Endothelial cell of umbilical vein (primary cell): Measurements from ENCODE around the gene SRP19. TPM values are rescaled to one million over a fixed set of nuclear protein-coding genes. Genes with fewer than 3 reads are reported as not detected.

Source experiments
- BruUV-seq: library from RNA; stranded (reverse); fragments of 400-500 nt; replicated peaks from 2 replicates; lab custom pipeline; 2021; lab: Mats Ljungman, UMichigan
- CTCF ChIA-PET: fragments of 300-600, 350-600 bp; sonication (Branson Sonifier 250); formaldehyde crosslinking; loops from one replicate; lab custom pipeline; 2021; ENCODE audit warnings: antibody characterized with exemption, inconsistent platforms; lab: Charles Lee
- POLR2A ChIA-PET: fragments of 300-600, 350-600 bp; sonication (Branson Sonifier 250); formaldehyde crosslinking; loops from one replicate; lab custom pipeline; 2021; ENCODE audit warnings: antibody characterized with exemption, inconsistent platforms; lab: Charles Lee
- DNase-seq: peaks from one replicate; pipeline ENCODE4 v3.0.0-alpha.2; 2011; ENCODE audit warnings: low read depth, low spot score
- FAIRE-seq: peaks from 2 replicates; lab custom pipeline; 2011; peaks lifted over from hg19 to GRCh38; lab: Jason Lieb, UNC
- H2AFZ ChIP-seq: 2 replicates; pipeline ENCODE4 v1.6.0; 2012; ENCODE audit warnings: low read depth, low read length, control low read depth, inconsistent platforms
- H3K27ac ChIP-seq: 2 replicates; pipeline ENCODE4 v1.5.1; 2011; ENCODE audit warnings: low read depth, mild to moderate bottlenecking, control low read depth, low read length, moderate library complexity; ENCODE audit not compliant: insufficient read depth
- H3K27me3 ChIP-seq, 2 experiments: 2 replicates each; pipeline versions ENCODE4 v1.6.0 to v1.6.1; 2011; ENCODE audit warnings: low read length in 2 of 2, mixed read lengths in 1 of 2; ENCODE audit not compliant: control insufficient read depth in 2 of 2, insufficient read depth in 2 of 2
- H3K36me3 ChIP-seq, 2 experiments: 2 replicates in 1 of 2; 3 replicates in 1 of 2; pipeline ENCODE4 v1.5.1; 2011; ENCODE audit warnings: low read length in 2 of 2, mild to moderate bottlenecking in 1 of 2, moderate library complexity in 1 of 2; ENCODE audit not compliant: control insufficient read depth in 2 of 2, insufficient read depth in 2 of 2; ENCODE audit errors: extremely low read depth in 1 of 2
- H3K4me1 ChIP-seq: 3 replicates; pipeline ENCODE4 v1.5.1; 2011; ENCODE audit warnings: mild to moderate bottlenecking, low read length; ENCODE audit not compliant: control insufficient read depth, insufficient read depth; ENCODE audit errors: extremely low read depth
- H3K4me2 ChIP-seq: 2 replicates; pipeline ENCODE4 v1.6.1; 2011; ENCODE audit warnings: low read length, control low read depth, mixed read lengths; ENCODE audit not compliant: insufficient read depth
- H3K4me3 ChIP-seq, 3 experiments: fragments of 200-600 bp in 1 of 3; sonication (generic), shearing (Covaris generic) in 1 of 3; replicated peaks in 1 of 3; 2 replicates each; pipeline ENCODE4 v1.5.1; 2011 to 2016; ENCODE audit warnings: control low read depth in 3 of 3, low read length in 3 of 3, mild to moderate bottlenecking in 2 of 3, inconsistent platforms in 1 of 3, low read depth in 1 of 3, moderate library complexity in 1 of 3; ENCODE audit not compliant: insufficient read depth in 1 of 3
- H3K79me2 ChIP-seq: 2 replicates; pipeline ENCODE4 v1.6.0; 2012; ENCODE audit warnings: low read length, inconsistent platforms; ENCODE audit not compliant: control insufficient read depth, insufficient read depth
- H3K9ac ChIP-seq: replicated peaks from 2 replicates; pipeline ENCODE3; 2011; ENCODE audit warnings: low read length, control low read depth; ENCODE audit not compliant: insufficient read depth; ENCODE audit errors: extremely low read depth
- H3K9me1 ChIP-seq: replicated peaks from 3 replicates; pipeline ENCODE4 v1.6.0; 2011; ENCODE audit warnings: mild to moderate bottlenecking, low read length; ENCODE audit not compliant: control insufficient read depth, insufficient read depth; ENCODE audit errors: extremely low read depth
- H3K9me3 ChIP-seq: replicated peaks from 2 replicates; pipeline ENCODE4 v1.5.1; 2012; ENCODE audit warnings: low read length, inconsistent platforms; ENCODE audit not compliant: control insufficient read depth, insufficient read depth
- H4K20me1 ChIP-seq: replicated peaks from 2 replicates; pipeline ENCODE3; 2011; ENCODE audit warnings: mild to moderate bottlenecking, low read length; ENCODE audit not compliant: control insufficient read depth, insufficient read depth; ENCODE audit errors: extremely low read depth
- FOS ChIP-seq: IDR thresholded peaks from 2 replicates; pipeline ENCODE4 v1.6.1; 2011; ENCODE audit warnings: mild to moderate bottlenecking, low read length, moderate library complexity, borderline replicate concordance; ENCODE audit not compliant: insufficient read depth
- GATA2 ChIP-seq: IDR thresholded peaks from 2 replicates; pipeline ENCODE4 v1.7.0; 2011; ENCODE audit warnings: low read depth, mild to moderate bottlenecking, moderate library complexity, mixed read lengths, low read length; ENCODE audit not compliant: insufficient read length, insufficient read depth
- JUN ChIP-seq: IDR thresholded peaks from 2 replicates; pipeline ENCODE4 v1.6.1; 2011; ENCODE audit warnings: borderline replicate concordance, low read depth; ENCODE audit not compliant: insufficient read length, insufficient read depth
- MYC ChIP-seq: IDR thresholded peaks from one replicate; pipeline ENCODE4 v1.6.1; 2011; ENCODE audit warnings: mild to moderate bottlenecking, low read depth, low read length
- POLR2A ChIP-seq: IDR thresholded peaks from 2 replicates; pipeline ENCODE4 v1.6.1; 2012; ENCODE audit warnings: low read depth, mild to moderate bottlenecking, control low read depth, low read length
- POLR2AphosphoS5 ChIP-seq: IDR thresholded peaks from 2 replicates; pipeline ENCODE4 v1.6.1; 2012; ENCODE audit warnings: low read depth, mild to moderate bottlenecking, control low read depth, low read length, moderate library complexity; ENCODE audit not compliant: insufficient read depth
- dilution Hi-C: fragments of 300-500 bp; cut with MboI; formaldehyde crosslinking; loops from one replicate; pipeline ENCODE4 v1.15.0; 2019; ENCODE audit warnings: low sequenced_read_pairs; ENCODE audit not compliant: extremely low pct_ligation_motif_present
- intact Hi-C: fragments of 100-400 bp; cut with micrococcal nuclease; formaldehyde crosslinking; loops from one replicate; pipeline ENCODE4 v1.10.0; 2022
- polyA plus RNA-seq, 4 experiments: library from polyadenylated mRNA; depleted of rRNA in 3 of 4; stranded (reverse) in 3 of 4; unstranded in 1 of 4; fragments of >200 nt; gene quantifications; 2 replicates each; pipeline versions ENCODE4 v1.2.1 to v1.2.3, GENCODE V29; 2011 to 2012; ENCODE audit warnings: missing spikeins in 1 of 4
- total RNA-seq: library from RNA; stranded (reverse); gene quantifications from 2 replicates; pipeline ENCODE4 v1.2.3, GENCODE V29; 2021
- TF ChIP-seq, protein P1 (sequence below), 2 donors: IDR thresholded peaks; 1 replicate in 1 of 2; 2 replicates in 1 of 2; pipeline ENCODE4 v1.5.1; 2011; ENCODE audit warnings: low read length in 2 of 2, mild to moderate bottlenecking in 2 of 2, moderate library complexity in 2 of 2, control low read depth in 1 of 2, inconsistent platforms in 1 of 2, low read depth in 1 of 2; ENCODE audit not compliant: insufficient read depth in 1 of 2; ENCODE audit errors: extremely low read depth in 1 of 2
- TF ChIP-seq, protein P2 (sequence below): IDR thresholded peaks from 2 replicates; pipeline ENCODE4 v1.6.1; 2011; ENCODE audit not compliant: insufficient read depth, insufficient read length

SRP19 gene
- total and polyA plus RNA-seq, 2 donors (not counting 3 experiments of a cell fraction or from before 2014, with no cell fraction given): 28.6 to 69.4 TPM

DNA sequence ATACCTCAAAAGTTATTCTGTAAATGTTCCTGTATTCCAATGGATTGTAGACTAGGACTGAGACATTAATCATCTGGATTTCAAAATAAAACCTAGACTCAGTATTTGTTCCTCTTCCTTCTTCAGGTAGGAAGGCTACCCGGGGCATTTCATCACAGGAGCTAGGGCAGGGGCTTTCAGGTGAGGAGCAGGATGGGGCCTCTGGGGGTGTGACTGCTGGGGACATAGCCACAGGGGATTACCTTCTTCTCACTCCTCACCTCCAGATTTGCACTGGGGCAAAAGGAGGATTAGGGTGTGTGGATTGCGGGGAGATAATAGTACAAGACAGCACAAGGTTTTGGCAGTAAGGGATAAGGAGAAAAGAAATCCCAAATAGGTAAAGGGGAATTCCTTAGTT lies 37.9 kb upstream of the SRP19 start:
- dilution Hi-C loops: no loop called here
- H4K20me1 ChIP-seq: no peaks in the 10 kb centered on the region
- H3K4me3 ChIP-seq: no peak overlapping the region
- no peaks in the 10 kb centered on the region for H3K4me1 ChIP-seq
- no peak overlapping the region for H3K9ac ChIP-seq
- no peak overlapping the region for H3K4me2 ChIP-seq
- no peaks in the 10 kb centered on the region for H3K9me3 ChIP-seq
- CTCF ChIA-PET: no interaction called here
- H3K27ac ChIP-seq: no peak overlapping the region
- H3K79me2 ChIP-seq: no peaks in the 10 kb centered on the region
- H2AFZ ChIP-seq: no peak overlapping the region
- BruUV-seq: no TSS peak
- DNase-seq: no peak
- peaks cover 10 to 16% of the 10 kb centered on the region in 2 experiments for H3K36me3 ChIP-seq
- intact Hi-C loops: no loop called here
- no peak for FAIRE-seq
- H3K27me3 ChIP-seq: no peaks in the 10 kb centered on the region
- TF ChIP-seq MYC (no peak), JUN (no peak), GATA2 (no peak), POLR2A (no peak)
- TF ChIP-seq, protein P1, sequence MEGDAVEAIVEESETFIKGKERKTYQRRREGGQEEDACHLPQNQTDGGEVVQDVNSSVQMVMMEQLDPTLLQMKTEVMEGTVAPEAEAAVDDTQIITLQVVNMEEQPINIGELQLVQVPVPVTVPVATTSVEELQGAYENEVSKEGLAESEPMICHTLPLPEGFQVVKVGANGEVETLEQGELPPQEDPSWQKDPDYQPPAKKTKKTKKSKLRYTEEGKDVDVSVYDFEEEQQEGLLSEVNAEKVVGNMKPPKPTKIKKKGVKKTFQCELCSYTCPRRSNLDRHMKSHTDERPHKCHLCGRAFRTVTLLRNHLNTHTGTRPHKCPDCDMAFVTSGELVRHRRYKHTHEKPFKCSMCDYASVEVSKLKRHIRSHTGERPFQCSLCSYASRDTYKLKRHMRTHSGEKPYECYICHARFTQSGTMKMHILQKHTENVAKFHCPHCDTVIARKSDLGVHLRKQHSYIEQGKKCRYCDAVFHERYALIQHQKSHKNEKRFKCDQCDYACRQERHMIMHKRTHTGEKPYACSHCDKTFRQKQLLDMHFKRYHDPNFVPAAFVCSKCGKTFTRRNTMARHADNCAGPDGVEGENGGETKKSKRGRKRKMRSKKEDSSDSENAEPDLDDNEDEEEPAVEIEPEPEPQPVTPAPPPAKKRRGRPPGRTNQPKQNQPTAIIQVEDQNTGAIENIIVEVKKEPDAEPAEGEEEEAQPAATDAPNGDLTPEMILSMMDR (IDR thresholded peaks at IDR 0.05; ENCODE audit: extremely low read depth in 1 of 2, insufficient read depth in 1 of 2, low read depth in 1 of 2, low read length in 2 of 2): no peak
- TF ChIP-seq, protein P2, sequence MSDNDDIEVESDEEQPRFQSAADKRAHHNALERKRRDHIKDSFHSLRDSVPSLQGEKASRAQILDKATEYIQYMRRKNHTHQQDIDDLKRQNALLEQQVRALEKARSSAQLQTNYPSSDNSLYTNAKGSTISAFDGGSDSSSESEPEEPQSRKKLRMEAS: no peak
- H3K9me1 ChIP-seq: peaks cover 2% of the 10 kb centered on the region
- POLR2A ChIA-PET: no interaction called here

DNA sequence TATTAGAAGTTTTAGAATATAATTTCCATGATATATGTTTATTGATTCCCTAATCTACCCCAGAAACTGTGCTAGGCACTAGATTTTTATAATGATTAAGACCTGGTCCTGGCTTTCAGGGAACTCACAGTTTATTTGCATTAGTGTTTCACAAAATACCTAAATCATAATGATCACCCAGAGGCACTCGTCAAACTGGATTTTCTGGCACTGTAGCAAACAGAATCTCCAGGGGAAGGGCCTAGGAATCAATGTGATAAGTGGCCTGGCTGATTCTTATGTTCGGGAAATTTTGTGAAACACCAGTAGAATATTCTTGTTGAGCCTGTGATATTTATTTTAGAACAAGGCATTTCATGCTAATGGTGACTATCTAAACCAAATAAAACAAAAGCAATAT lies 37.4 kb upstream of the SRP19 start:
- ChIA-PET POLR2A (no interaction called here), CTCF (no interaction called here)
- no peaks in the 10 kb centered on the region for H3K4me1 ChIP-seq
- no peak for DNase-seq
- FAIRE-seq: no peak
- H2AFZ ChIP-seq: no peak overlapping the region
- intact Hi-C loops: no loop called here
- H3K27ac ChIP-seq: no peak overlapping the region
- H3K4me2 ChIP-seq: no peak overlapping the region
- no peak overlapping the region for H3K4me3 ChIP-seq
- no TSS peak for BruUV-seq
- H3K9me1 ChIP-seq: peaks cover 2% of the 10 kb centered on the region
- no peaks in the 10 kb centered on the region for H4K20me1 ChIP-seq
- dilution Hi-C loops: no loop called here
- H3K79me2 ChIP-seq: no peaks in the 10 kb centered on the region
- H3K9ac ChIP-seq: no peak overlapping the region
- peaks cover 10 to 17% of the 10 kb centered on the region in 2 experiments for H3K36me3 ChIP-seq
- no peaks in the 10 kb centered on the region for H3K9me3 ChIP-seq
- TF ChIP-seq FOS: no peak
- TF ChIP-seq, protein P2: no peak
- TF ChIP-seq GATA2: no peak
- TF ChIP-seq, protein P1 (IDR thresholded peaks at IDR 0.05; ENCODE audit: extremely low read depth in 1 of 2, insufficient read depth in 1 of 2, low read depth in 1 of 2, low read length in 2 of 2): no peak
- TF ChIP-seq POLR2AphosphoS5: no peak
- no peaks in the 10 kb centered on the region for H3K27me3 ChIP-seq
